ENCODE measurements around the gene TMPRSS9. TPM values are rescaled to one million over a fixed set of nuclear protein-coding genes. Genes with fewer than 3 reads are reported as not detected.

The TMPRSS9 gene
- total and polyA plus RNA-seq, 2 of the 13 experiments (the other 11 are each of a cell fraction or from before 2014, with no cell fraction given) = 2.5 to 5.2 TPM

DNA sequence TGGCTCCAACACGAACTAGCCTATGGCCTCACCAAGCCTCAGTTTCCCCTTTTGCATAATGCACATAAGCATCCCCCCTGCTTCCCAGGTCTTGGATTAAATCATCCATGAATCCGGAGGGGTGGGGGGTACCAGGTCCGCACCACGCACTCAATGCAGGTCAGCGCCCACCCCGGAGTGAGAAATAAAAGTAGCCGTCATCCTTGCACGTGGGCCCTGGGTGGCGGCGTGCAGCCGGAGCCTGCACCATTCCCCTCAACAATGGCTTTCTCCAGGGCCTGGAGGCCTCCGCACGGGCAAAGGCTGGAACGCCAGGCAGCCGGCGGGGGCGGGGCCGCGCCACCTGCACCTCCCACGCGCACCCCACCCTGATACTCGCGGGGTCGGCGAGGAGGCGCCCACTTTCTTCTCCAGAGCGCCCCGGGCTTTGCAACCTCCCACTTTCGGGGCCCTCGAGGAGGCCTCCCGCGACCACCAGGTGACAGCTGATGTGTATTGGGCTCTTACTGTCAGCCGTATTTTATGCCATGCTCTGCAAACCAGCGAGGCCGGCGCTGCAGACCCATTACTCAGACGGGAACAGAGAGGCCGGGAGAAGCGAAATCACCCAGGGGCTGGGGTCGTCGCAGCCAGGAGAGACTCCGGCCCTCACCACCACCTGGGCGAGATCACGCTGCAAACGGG is 115.1 kb downstream of the TMPRSS9 start (continued):
- TF ChIP-seq, protein P1, sequence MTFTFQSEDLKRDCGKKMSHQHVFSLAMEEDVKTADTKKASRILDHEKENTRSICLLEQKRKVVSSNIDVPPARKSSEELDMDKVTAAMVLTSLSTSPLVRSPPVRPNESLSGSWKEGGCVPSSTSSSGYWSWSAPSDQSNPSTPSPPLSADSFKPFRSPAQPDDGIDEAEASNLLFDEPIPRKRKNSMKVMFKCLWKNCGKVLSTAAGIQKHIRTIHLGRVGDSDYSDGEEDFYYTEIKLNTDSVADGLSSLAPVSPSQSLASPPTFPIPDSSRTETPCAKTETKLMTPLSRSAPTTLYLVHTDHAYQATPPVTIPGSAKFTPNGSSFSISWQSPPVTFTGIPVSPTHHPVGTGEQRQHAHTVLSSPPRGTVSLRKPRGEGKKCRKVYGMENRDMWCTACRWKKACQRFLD (CRISPR knock-in tag; IDR thresholded peaks at IDR 0.05; ENCODE audit: borderline replicate concordance) = no peak; the same call in 1 of the 2 replicates
- peak; percentile 43; the same call in 1 of the 2 replicates for TF ChIP-seq HOXA5 (CRISPR knock-in tag; IDR thresholded peaks at IDR 0.05)
- TF ChIP-seq ZNF362 (CRISPR knock-in tag; IDR thresholded peaks at IDR 0.05; ENCODE audit: borderline replicate concordance) = no peak
- TF ChIP-seq, protein P2, sequence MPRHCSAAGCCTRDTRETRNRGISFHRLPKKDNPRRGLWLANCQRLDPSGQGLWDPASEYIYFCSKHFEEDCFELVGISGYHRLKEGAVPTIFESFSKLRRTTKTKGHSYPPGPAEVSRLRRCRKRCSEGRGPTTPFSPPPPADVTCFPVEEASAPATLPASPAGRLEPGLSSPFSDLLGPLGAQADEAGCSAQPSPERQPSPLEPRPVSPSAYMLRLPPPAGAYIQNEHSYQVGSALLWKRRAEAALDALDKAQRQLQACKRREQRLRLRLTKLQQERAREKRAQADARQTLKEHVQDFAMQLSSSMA (CRISPR knock-in tag; IDR thresholded peaks at IDR 0.05) = no peak
- TF ChIP-seq, protein P3, sequence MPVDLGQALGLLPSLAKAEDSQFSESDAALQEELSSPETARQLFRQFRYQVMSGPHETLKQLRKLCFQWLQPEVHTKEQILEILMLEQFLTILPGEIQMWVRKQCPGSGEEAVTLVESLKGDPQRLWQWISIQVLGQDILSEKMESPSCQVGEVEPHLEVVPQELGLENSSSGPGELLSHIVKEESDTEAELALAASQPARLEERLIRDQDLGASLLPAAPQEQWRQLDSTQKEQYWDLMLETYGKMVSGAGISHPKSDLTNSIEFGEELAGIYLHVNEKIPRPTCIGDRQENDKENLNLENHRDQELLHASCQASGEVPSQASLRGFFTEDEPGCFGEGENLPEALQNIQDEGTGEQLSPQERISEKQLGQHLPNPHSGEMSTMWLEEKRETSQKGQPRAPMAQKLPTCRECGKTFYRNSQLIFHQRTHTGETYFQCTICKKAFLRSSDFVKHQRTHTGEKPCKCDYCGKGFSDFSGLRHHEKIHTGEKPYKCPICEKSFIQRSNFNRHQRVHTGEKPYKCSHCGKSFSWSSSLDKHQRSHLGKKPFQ (CRISPR knock-in tag; IDR thresholded peaks at IDR 0.05; ENCODE audit: insufficient replicate concordance) = peak; percentile 15
- TF ChIP-seq KAT7 (CRISPR knock-in tag; IDR thresholded peaks at IDR 0.05; ENCODE audit: borderline replicate concordance) = no peak
- TF ChIP-seq ZNF746 (CRISPR knock-in tag; IDR thresholded peaks at IDR 0.05) = no peak
- TF ChIP-seq, protein P4, sequence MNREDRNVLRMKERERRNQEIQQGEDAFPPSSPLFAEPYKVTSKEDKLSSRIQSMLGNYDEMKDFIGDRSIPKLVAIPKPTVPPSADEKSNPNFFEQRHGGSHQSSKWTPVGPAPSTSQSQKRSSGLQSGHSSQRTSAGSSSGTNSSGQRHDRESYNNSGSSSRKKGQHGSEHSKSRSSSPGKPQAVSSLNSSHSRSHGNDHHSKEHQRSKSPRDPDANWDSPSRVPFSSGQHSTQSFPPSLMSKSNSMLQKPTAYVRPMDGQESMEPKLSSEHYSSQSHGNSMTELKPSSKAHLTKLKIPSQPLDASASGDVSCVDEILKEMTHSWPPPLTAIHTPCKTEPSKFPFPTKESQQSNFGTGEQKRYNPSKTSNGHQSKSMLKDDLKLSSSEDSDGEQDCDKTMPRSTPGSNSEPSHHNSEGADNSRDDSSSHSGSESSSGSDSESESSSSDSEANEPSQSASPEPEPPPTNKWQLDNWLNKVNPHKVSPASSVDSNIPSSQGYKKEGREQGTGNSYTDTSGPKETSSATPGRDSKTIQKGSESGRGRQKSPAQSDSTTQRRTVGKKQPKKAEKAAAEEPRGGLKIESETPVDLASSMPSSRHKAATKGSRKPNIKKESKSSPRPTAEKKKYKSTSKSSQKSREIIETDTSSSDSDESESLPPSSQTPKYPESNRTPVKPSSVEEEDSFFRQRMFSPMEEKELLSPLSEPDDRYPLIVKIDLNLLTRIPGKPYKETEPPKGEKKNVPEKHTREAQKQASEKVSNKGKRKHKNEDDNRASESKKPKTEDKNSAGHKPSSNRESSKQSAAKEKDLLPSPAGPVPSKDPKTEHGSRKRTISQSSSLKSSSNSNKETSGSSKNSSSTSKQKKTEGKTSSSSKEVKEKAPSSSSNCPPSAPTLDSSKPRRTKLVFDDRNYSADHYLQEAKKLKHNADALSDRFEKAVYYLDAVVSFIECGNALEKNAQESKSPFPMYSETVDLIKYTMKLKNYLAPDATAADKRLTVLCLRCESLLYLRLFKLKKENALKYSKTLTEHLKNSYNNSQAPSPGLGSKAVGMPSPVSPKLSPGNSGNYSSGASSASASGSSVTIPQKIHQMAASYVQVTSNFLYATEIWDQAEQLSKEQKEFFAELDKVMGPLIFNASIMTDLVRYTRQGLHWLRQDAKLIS (CRISPR knock-in tag; IDR thresholded peaks at IDR 0.05) = no peak
- no peak for TF ChIP-seq ZC3H4 (CRISPR knock-in tag; IDR thresholded peaks at IDR 0.05; ENCODE audit: borderline replicate concordance)
- no peak for TF ChIP-seq ZNF615 (CRISPR knock-in tag; IDR thresholded peaks at IDR 0.05; ENCODE audit: borderline replicate concordance)
- TF ChIP-seq ZNF34 (CRISPR knock-in tag; IDR thresholded peaks at IDR 0.05; ENCODE audit: borderline replicate concordance) = 0 out of 2 replicates have a peak, but pooled peaks have one; percentile 36
- peak; percentile 51; the same call in 1 of the 2 replicates for TF ChIP-seq ZNF740 (CRISPR knock-in tag; IDR thresholded peaks at IDR 0.05)
- no peak for TF ChIP-seq TFDP1 (CRISPR knock-in tag; IDR thresholded peaks at IDR 0.05; ENCODE audit: borderline replicate concordance)
- TF ChIP-seq MTA1 (CRISPR knock-in tag; IDR thresholded peaks at IDR 0.05; ENCODE audit: borderline replicate concordance) = no peak; the same call in 1 of the 2 replicates
- no peak for TF ChIP-seq AGO1 (IDR thresholded peaks at IDR 0.05; ENCODE audit: low read depth, low read length, poor library complexity, severe bottlenecking)
- 0 out of 2 replicates have a peak, but pooled peaks have one; percentile 1 for TF ChIP-seq ZNF552 (CRISPR knock-in tag; IDR thresholded peaks at IDR 0.05; ENCODE audit: borderline replicate concordance)
